Motor neuron (in vitro differentiated cells): Measurements from ENCODE around the gene FBXO8. TPM values are rescaled to one million over a fixed set of nuclear protein-coding genes. Genes with fewer than 3 reads are reported as not detected.

Experiments
- ATAC-seq, 8 experiments: fragments of 200-7000 bp; cut with Tn5 transposase; replicated peaks in 6 of 8; 2 replicates each; pipeline ENCODE4 v1.8.0; 2021; ENCODE audit warnings: mild to moderate bottlenecking in 8 of 8, moderate library complexity in 8 of 8
- H3K27ac ChIP-seq, 2 donors: fragments of 250-450 bp; sonication (Bioruptor Pico); 2 replicates each; pipeline ENCODE4 v1.9.0; 2021; ENCODE audit warnings: antibody characterized with exemption in 2 of 2, mild to moderate bottlenecking in 2 of 2, moderate library complexity in 1 of 2
- H3K4me1 ChIP-seq, 2 donors: fragments of 250-450 bp; sonication (Bioruptor Pico); replicated peaks in 1 of 2; 2 replicates each; pipeline ENCODE4 v1.6.1; 2021; ENCODE audit warnings: antibody characterized with exemption in 2 of 2, mild to moderate bottlenecking in 2 of 2, moderate library complexity in 1 of 2
- H3K4me3 ChIP-seq, 5 donors: fragments of 250-450 bp; sonication (Bioruptor Pico); 2 replicates each; pipeline ENCODE4 v1.9.0; 2021; ENCODE audit warnings: antibody characterized with exemption in 5 of 5, mild to moderate bottlenecking in 5 of 5, moderate library complexity in 4 of 5
- WGBS, 10 experiments: fragments of 450-650 bp; shearing (Covaris generic); methylation state at CpG; one replicate each; pipeline ENCODE4 v1.0.0; 2022; 5-methylcytosine and 5-hydroxymethylcytosine counted together
- in situ Hi-C, 9 experiments: fragments of 400-800 bp; cut with MboI; loops; one replicate each; pipeline ENCODE4 v1.15.0; 2021; ENCODE audit warnings: low sequenced_read_pairs in 9 of 9, low pct_unique_long_range_greater_than_20kb in 2 of 9; ENCODE audit not compliant: unreplicated experiment in 9 of 9
- total RNA-seq, 8 experiments: library from RNA; unstranded; fragments of 300-600 nt; gene quantifications; 2 replicates each; pipeline versions ENCODE4 v1.2.3 to v1.2.4, GENCODE V29; 2022

The FBXO8 gene
- total RNA-seq, 8 experiments from 2014 or later, result 12.8 to 40.3 (median 24.3) TPM

- in situ Hi-C loops, result loop anchor here in 3 of 9 experiments (25.0 kb wide), 1 partner anchor 674 kb away; the partner anchor contains the start of gene HAND2 (in 3 of the 3)
- Histone ChIP-seq H3K4me3 (no peak overlapping the region), H3K4me1 (peaks cover 0 to 4% of the 10 kb centered on the region in 2 donors), H3K27ac (no peak overlapping the region)
- ATAC-seq, result no peak
- WGBS, 10 experiments, result 30 to 84% (median 69%) methylated on average over 2 to 6 of the region's 6 CpGs
Measured at GRCh38 chr4:174210952-174211490, 72.4 kb downstream of the FBXO8 start.

GRCh38 chr4:174210354-174210753 lies 73.1 kb downstream of the FBXO8 start:
- no peak overlapping the region for H3K27ac ChIP-seq
- 46 to 100% (median 66%) methylated on average over 1 to 2 of the region's 2 CpGs; no CpG with 5 or more reads in 4 of the 10 experiments for WGBS, 10 experiments
- in situ Hi-C loops, result loop anchor here in 3 of 9 experiments (25.0 kb wide), 1 partner anchor 673 kb away; the partner anchor contains the start of gene HAND2 (in 3 of the 3)
- H3K4me1 ChIP-seq, result peaks cover 0 to 4% of the 10 kb centered on the region in 2 donors
- peak in 1 of 8 experiments; percentile 36 for ATAC-seq
- no peak overlapping the region for H3K4me3 ChIP-seq

- H3K27ac ChIP-seq, result no peak overlapping the region
- no peak overlapping the region for H3K4me3 ChIP-seq
- H3K4me1 ChIP-seq, result peaks cover 0 to 1% of the 10 kb centered on the region in 2 donors
- in situ Hi-C loops, result loop anchor here in 3 of 9 experiments (25.0 kb wide), 1 partner anchor 672 kb away; the partner anchor contains the start of gene HAND2 (in 3 of the 3)
- WGBS, 10 experiments, result 0 to 45% (median 0%) methylated on average over 1 of the region's 1 CpG; no CpG with 5 or more reads in 1 of the 10 experiments
- no peak for ATAC-seq
Measured at GRCh38 chr4:174209341-174209740, 74.1 kb downstream of the FBXO8 start.

GRCh38 chr4:174207367-174207766 lies 76.1 kb downstream of the FBXO8 start:
- H3K27ac ChIP-seq, result no peak overlapping the region
- WGBS, 10 experiments, result 15 to 68% (median 50%) methylated on average over 1 to 3 of the region's 3 CpGs
- in situ Hi-C loops, result loop anchor here in 3 of 9 experiments (25.0 kb wide), 1 partner anchor 670 kb away; the partner anchor contains the start of gene HAND2 (in 3 of the 3)
- no peak overlapping the region for H3K4me3 ChIP-seq
- peak in 3 of 8 experiments; percentile 40 to 57 (median 57) for ATAC-seq
- H3K4me1 ChIP-seq, result no peaks in the 10 kb centered on the region

GRCh38 chr4:174204164-174204831 lies 79.2 kb downstream of the FBXO8 start:
- Histone ChIP-seq H3K4me1 (no peaks in the 10 kb centered on the region), H3K27ac (no peak overlapping the region), H3K4me3 (no peak overlapping the region)
- WGBS, 10 experiments, result 62 to 100% (median 77%) methylated on average over 1 to 9 of the region's 9 CpGs
- in situ Hi-C loops, result loop anchor here in 3 of 9 experiments (25.0 kb wide), 1 partner anchor 667 kb away; the partner anchor contains the start of gene HAND2 (in 3 of the 3)
- no peak for ATAC-seq

- H3K4me3 ChIP-seq, result no peak overlapping the region
- no peak overlapping the region for H3K27ac ChIP-seq
- ATAC-seq, result no peak
- no peaks in the 10 kb centered on the region for H3K4me1 ChIP-seq
- WGBS, 10 experiments, result 17 to 100% (median 74%) methylated on average over 1 to 2 of the region's 2 CpGs
- in situ Hi-C loops, result loop anchor here in 3 of 9 experiments (25.0 kb wide), 1 partner anchor 665 kb away; the partner anchor contains the start of gene HAND2 (in 3 of the 3)
Measured at GRCh38 chr4:174201871-174202270, 81.6 kb downstream of the FBXO8 start.

- no peak overlapping the region for H3K27ac ChIP-seq
- no peak for ATAC-seq
- 33 to 83% (median 45%) methylated on average over 2 of the region's 2 CpGs for WGBS, 10 experiments
- in situ Hi-C loops, result loop anchor here in 3 of 9 experiments (25.0 kb wide), 1 partner anchor 662 kb away; the partner anchor contains the start of gene HAND2 (in 3 of the 3)
- H3K4me1 ChIP-seq, result no peaks in the 10 kb centered on the region
- H3K4me3 ChIP-seq, result no peak overlapping the region
Measured at GRCh38 chr4:174199735-174200134, 83.7 kb downstream of the FBXO8 start.

- Histone ChIP-seq H3K4me1 (no peaks in the 10 kb centered on the region), H3K4me3 (no peak overlapping the region), H3K27ac (no peak overlapping the region)
- in situ Hi-C loops, result no loop called here
- WGBS, 10 experiments, result 0 to 100% (median 75%) methylated on average over 1 to 4 of the region's 4 CpGs; no CpG with 5 or more reads in 1 of the 10 experiments
- ATAC-seq, result peak in 3 of 8 experiments; percentile 88 to 99 (median 93)
Measured at GRCh38 chr4:174198828-174199227, 84.6 kb downstream of the FBXO8 start.

- H3K27ac ChIP-seq, result no peak overlapping the region
- H3K4me3 ChIP-seq, result no peak overlapping the region
- no peaks in the 10 kb centered on the region for H3K4me1 ChIP-seq
- WGBS, 10 experiments, result 33 to 100% (median 89%) methylated on average over 1 of the region's 1 CpG; no CpG with 5 or more reads in 2 of the 10 experiments
- ATAC-seq, result peak in 1 of 8 experiments; percentile 49
- in situ Hi-C loops, result no loop called here
Measured at GRCh38 chr4:174198396-174198795, 85.1 kb downstream of the FBXO8 start.

- H3K4me1 ChIP-seq, result no peaks in the 10 kb centered on the region
- no peak overlapping the region for H3K4me3 ChIP-seq
- WGBS, 10 experiments, result 48 to 100% (median 81%) methylated on average over 1 to 3 of the region's 4 CpGs
- ATAC-seq, result no peak
- H3K27ac ChIP-seq, result no peak overlapping the region
- in situ Hi-C loops, result no loop called here
Measured at GRCh38 chr4:174193438-174194374, 89.8 kb downstream of the FBXO8 start.

- Histone ChIP-seq H3K4me3 (no peak overlapping the region), H3K27ac (no peak overlapping the region), H3K4me1 (no peaks in the 10 kb centered on the region)
- ATAC-seq, result no peak
- WGBS, 10 experiments, result 16 to 89% (median 67%) methylated on average over 2 to 4 of the region's 4 CpGs
- in situ Hi-C loops, result no loop called here
Measured at GRCh38 chr4:174192943-174193342, 90.5 kb downstream of the FBXO8 start.

GRCh38 chr4:174190832-174191500 lies 92.5 kb downstream of the FBXO8 start:
- in situ Hi-C loops, result no loop called here
- WGBS, 10 experiments, result 41 to 100% (median 71%) methylated on average over 1 to 5 of the region's 5 CpGs
- no peak overlapping the region for H3K4me3 ChIP-seq
- no peak overlapping the region for H3K27ac ChIP-seq
- ATAC-seq, result no peak
- H3K4me1 ChIP-seq, result no peaks in the 10 kb centered on the region
